Gastrocnemius medialis (tissue), 4 donors: Measurements from ENCODE around the gene TFEB. TPM values are rescaled to one million over a fixed set of nuclear protein-coding genes. Genes with fewer than 3 reads are reported as not detected.
A peak's percentile ranks its signal among the peaks of the same experiment; 100 is the strongest.

ENCODE experiments used
- ATAC-seq, 2 donors: fragments of 150-250 bp; one replicate each; pipeline ENCODE4 v1.9.1; 2016
- DNase-seq, 2 donors: peaks; one replicate each; pipeline ENCODE4 v3.0.0-alpha.2; 2019
- H3K27ac ChIP-seq, 4 donors: fragments of 200-600 bp; sonication (generic); 1 replicate in 1 of 4; 2 replicates in 3 of 4; pipeline ENCODE4 v1.5.1; 2016 to 2018; ENCODE audit warnings: mild to moderate bottlenecking in 2 of 4, moderate library complexity in 1 of 4
- H3K27me3 ChIP-seq, 3 donors: fragments of 200-600 bp; sonication (generic) in 2 of 3; 1 replicate in 1 of 3; 2 replicates in 2 of 3; pipeline versions ENCODE4 v1.5.1 to v1.6.0; 2016 to 2019; ENCODE audit warnings: mild to moderate bottlenecking in 1 of 3, moderate library complexity in 1 of 3
- H3K36me3 ChIP-seq, 2 donors: fragments of 200-600 bp; sonication (generic) in 1 of 2; one replicate each; pipeline ENCODE4 v1.5.1; 2017 to 2018
- H3K4me1 ChIP-seq, 2 donors: fragments of 200-600 bp; sonication (generic) in 1 of 2; one replicate each; pipeline ENCODE4 v1.5.1; 2016 to 2017; ENCODE audit warnings: mild to moderate bottlenecking in 2 of 2
- H3K4me3 ChIP-seq, 4 donors: fragments of 200-600 bp; sonication (generic) in 3 of 4; 1 replicate in 1 of 4; 2 replicates in 3 of 4; pipeline ENCODE4 v1.5.1; 2016 to 2019; ENCODE audit warnings: mild to moderate bottlenecking in 2 of 4
- H3K9me3 ChIP-seq, 3 donors: fragments of 200-600 bp; sonication (generic) in 2 of 3; 1 replicate in 1 of 3; 2 replicates in 2 of 3; pipeline ENCODE4 v1.5.1; 2016 to 2019
- CTCF ChIP-seq, 5 experiments: fragments of 450-650 bp in 3 of 5; fragments of 200-600 bp in 2 of 5; sonication (generic) in 2 of 5; IDR thresholded peaks in 4 of 5; conservative IDR thresholded peaks in 1 of 5; 1 replicate in 4 of 5; 2 replicates in 1 of 5; pipeline ENCODE4 v1.5.1; 2016 to 2019; ENCODE audit warnings: antibody characterized with exemption in 5 of 5, mild to moderate bottlenecking in 3 of 5, moderate library complexity in 3 of 5
- POLR2A ChIP-seq, 2 donors: fragments of 450-650 bp; IDR thresholded peaks; one replicate each; pipeline ENCODE4 v1.6.1; 2017; ENCODE audit warnings: antibody characterized with exemption in 2 of 2, mild to moderate bottlenecking in 2 of 2, moderate library complexity in 2 of 2
- in situ Hi-C, 4 donors: fragments of 200-750 bp; cut with MboI; loops; one replicate each; pipeline versions ENCODE4 v1.15.0 to v1.8.0; 2017; ENCODE audit warnings: low sequenced_read_pairs in 4 of 4
- intact Hi-C: fragments of 100-400 bp; cut with DNase I; formaldehyde crosslinking; loops from one replicate; pipeline ENCODE4 v1.15.1; 2023; ENCODE audit warnings: low total_unique reads
- total RNA-seq, 4 donors: library from RNA; depleted of rRNA; stranded (reverse); fragments of >200 nt; gene quantifications; one replicate each; pipeline versions ENCODE4 v1.1.0 to v1.2.3, GENCODE V29; 2016

Gene TFEB
- total RNA-seq, 4 donors from 2014 or later, result 82.8 to 121 (median 93.3) TPM

- intact Hi-C loops, result loop anchor here (5.0 to 10.0 kb wide), 4 partner anchors 657 to 1445 kb away; partner anchors contain the start of genes BICRAL, KLHDC3, MEA1 and NFYA
- ATAC-seq (no peak), DNase-seq (no peak)
- Histone ChIP-seq H3K4me3 (peak overlapping the region in 3 of 4 donors; percentile 19 to 90 (median 33)), H3K36me3 (no peaks in the 10 kb centered on the region), H3K9me3 (no peaks in the 10 kb centered on the region), H3K27ac (peak overlapping the region; percentile 97 to 99 (median 98)), H3K4me1 (peaks cover 69% of the 10 kb centered on the region in 2 donors), H3K27me3 (no peaks in the 10 kb centered on the region)
- in situ Hi-C loops, result no loop called here
- no peak for TF ChIP-seq CTCF (IDR thresholded peaks at IDR 0.05 in 4 of 5, conservative IDR thresholded peaks at IDR 0.05 in 1 of 5)
- TF ChIP-seq POLR2A (IDR thresholded peaks at IDR 0.05), result no peak
Observed at GRCh38 chr6:41729624-41730023, 5.8 kb downstream of the TFEB start.

GRCh38 chr6:41728954-41729353, 6.5 kb downstream of the TFEB start:
- Histone ChIP-seq H3K9me3 (no peaks in the 10 kb centered on the region), H3K4me1 (peaks cover 76% of the 10 kb centered on the region in 2 donors), H3K36me3 (no peaks in the 10 kb centered on the region), H3K27ac (peak overlapping the region; percentile 97 to 99 (median 98)), H3K27me3 (no peaks in the 10 kb centered on the region), H3K4me3 (peak overlapping the region; percentile 30 to 90 (median 36))
- TF ChIP-seq POLR2A (IDR thresholded peaks at IDR 0.05) (peak in 1 of 2 donors; percentile 11), CTCF (IDR thresholded peaks at IDR 0.05 in 4 of 5, conservative IDR thresholded peaks at IDR 0.05 in 1 of 5) (no peak)
- intact Hi-C loops, result no loop called here
- DNase-seq (no peak), ATAC-seq (no peak)
- in situ Hi-C loops, result no loop called here

- ATAC-seq (peak; percentile 48 to 64), DNase-seq (peak; percentile 93 to 95)
- Histone ChIP-seq H3K27ac (peak overlapping the region; percentile 97 to 99 (median 98)), H3K9me3 (no peaks in the 10 kb centered on the region), H3K4me3 (peak overlapping the region; percentile 31 to 90 (median 36)), H3K36me3 (no peaks in the 10 kb centered on the region), H3K4me1 (peaks cover 79 to 82% of the 10 kb centered on the region in 2 donors), H3K27me3 (no peaks in the 10 kb centered on the region)
- in situ Hi-C loops, result no loop called here
- no peak for TF ChIP-seq CTCF (IDR thresholded peaks at IDR 0.05 in 4 of 5, conservative IDR thresholded peaks at IDR 0.05 in 1 of 5)
- peak; percentile 83 to 91 for TF ChIP-seq POLR2A (IDR thresholded peaks at IDR 0.05)
- intact Hi-C loops, result no loop called here
Observed at GRCh38 chr6:41728073-41728936, 7.1 kb downstream of the TFEB start.

GRCh38 chr6:41727705-41728072, 7.7 kb downstream of the TFEB start:
- peaks cover 84 to 88% of the 10 kb centered on the region in 2 donors for H3K4me1 ChIP-seq
- intact Hi-C loops, result no loop called here
- H3K27ac ChIP-seq, result peak overlapping the region; percentile 97 to 99 (median 98)
- H3K36me3 ChIP-seq, result no peaks in the 10 kb centered on the region
- DNase-seq (no peak), ATAC-seq (no peak)
- peak overlapping the region in 2 of 4 donors; percentile 7 to 31 for H3K4me3 ChIP-seq
- no peaks in the 10 kb centered on the region for H3K27me3 ChIP-seq
- TF ChIP-seq POLR2A (IDR thresholded peaks at IDR 0.05) (no peak), CTCF (IDR thresholded peaks at IDR 0.05 in 4 of 5, conservative IDR thresholded peaks at IDR 0.05 in 1 of 5) (no peak)
- in situ Hi-C loops, result no loop called here
- no peaks in the 10 kb centered on the region for H3K9me3 ChIP-seq
